Right lobe of liver (tissue), 4 donors: ENCODE results near the gene ATM.

Experiments used
- CTCF ChIP-seq, 4 donors: fragments of 200-600 bp in 3 of 4; fragments of 450-650 bp in 1 of 4; IDR thresholded peaks; one replicate each; pipeline versions ENCODE4 v1.5.1 to v1.8.0; 2016 to 2022; ENCODE audit warnings: antibody characterized with exemption in 4 of 4, mild to moderate bottlenecking in 2 of 4
- POLR2A ChIP-seq: fragments of 450-650 bp; IDR thresholded peaks from one replicate; pipeline ENCODE4 v1.6.1; 2017; ENCODE audit warnings: antibody characterized with exemption, mild to moderate bottlenecking
- donor health status: DM: no; HTN: no; CAD: no.
- donor health status: DM: no; HTN: no; CAD: no.
- donor health status: DM: no; HTN: yes; CAD: no.

- no peak for TF ChIP-seq CTCF (IDR thresholded peaks at IDR 0.05)
- no peak for TF ChIP-seq POLR2A
Observed at GRCh38 chr11:108253176-108253575, 30.3 kb downstream of the ATM start.
